GM23338 (cell line): Measurements from ENCODE around the gene LRRC10B. TPM values are rescaled to one million over a fixed set of nuclear protein-coding genes. Genes with fewer than 3 reads are reported as not detected.

Experiments used
- ATAC-seq: fragments of 200-7000 bp; cut with Tn5 transposase; 3 replicates; pipeline ENCODE4 v1.9.1; 2020
- DNase-seq: peaks from one replicate; pipeline ENCODE4 v3.0.0-alpha.2; 2015; ENCODE audit warnings: low spot score
- H2AFZ ChIP-seq: fragments of 200-600 bp; sonication (generic); 2 replicates; pipeline ENCODE4 v1.8.0; 2016; ENCODE audit warnings: antibody characterized with exemption, mild to moderate bottlenecking, moderate library complexity
- H3F3A ChIP-seq: fragments of 200-600 bp; sonication (generic); replicated peaks from 2 replicates; pipeline ENCODE4 v1.8.0; 2017; ENCODE audit warnings: antibody characterized with exemption, mixed run types, low read depth
- H3K27ac ChIP-seq: fragments of 200-600 bp; sonication (generic); 2 replicates; pipeline ENCODE4 v1.6.1; 2016; ENCODE audit warnings: low read depth
- H3K27me3 ChIP-seq: fragments of 200-600 bp; sonication (generic); 2 replicates; pipeline ENCODE4 v1.8.0; 2016; ENCODE audit warnings: mild to moderate bottlenecking, mixed run types, moderate library complexity; ENCODE audit not compliant: insufficient read depth
- H3K36me3 ChIP-seq: fragments of 200-600 bp; sonication (generic); 2 replicates; pipeline ENCODE4 v1.8.0; 2016; ENCODE audit warnings: mild to moderate bottlenecking; ENCODE audit not compliant: insufficient read depth
- H3K4me1 ChIP-seq: fragments of 200-600 bp; sonication (generic); 2 replicates; pipeline ENCODE4 v1.8.0; 2016; ENCODE audit warnings: mild to moderate bottlenecking, moderate library complexity; ENCODE audit not compliant: insufficient read depth
- H3K4me2 ChIP-seq: fragments of 200-600 bp; sonication (generic); 2 replicates; pipeline ENCODE4 v1.7.1; 2017; ENCODE audit warnings: mixed run types
- H3K4me3 ChIP-seq: fragments of 200-600 bp; sonication (generic); 2 replicates; pipeline ENCODE4 v1.6.1; 2016; ENCODE audit warnings: mixed run types
- H3K79me2 ChIP-seq: fragments of 200-600 bp; sonication (generic); replicated peaks from 2 replicates; pipeline ENCODE4 v1.8.0; 2017; ENCODE audit warnings: mild to moderate bottlenecking; ENCODE audit not compliant: insufficient read depth
- H3K9me2 ChIP-seq: fragments of 200-600 bp; sonication (generic); 2 replicates; pipeline ENCODE4 v1.8.0; 2017; ENCODE audit not compliant: insufficient read depth
- H4K20me1 ChIP-seq: fragments of 200-600 bp; sonication (generic); replicated peaks from 2 replicates; pipeline ENCODE4 v1.8.0; 2017; ENCODE audit warnings: mild to moderate bottlenecking; ENCODE audit not compliant: insufficient read depth
- H3K27ac Mint-ChIP-seq: 2 replicates; pipeline ENCODE4 v1.8.0; 2020; ENCODE audit warnings: inconsistent platforms, mild to moderate bottlenecking, moderate library complexity, mixed read lengths
- H3K27me3 Mint-ChIP-seq: 3 replicates; pipeline ENCODE4 v1.8.0; 2022; ENCODE audit warnings: low read depth, mild to moderate bottlenecking, moderate library complexity, mixed read lengths, inconsistent platforms; ENCODE audit not compliant: insufficient read depth, poor library complexity
- H3K36me3 Mint-ChIP-seq: 3 replicates; pipeline ENCODE4 v1.8.0; 2021; ENCODE audit warnings: low read depth, mild to moderate bottlenecking, inconsistent platforms, moderate library complexity, mixed read lengths
- H3K4me1 Mint-ChIP-seq: 3 replicates; pipeline ENCODE4 v1.8.0; 2020; ENCODE audit warnings: mild to moderate bottlenecking, inconsistent platforms, mixed read lengths
- H3K4me3 Mint-ChIP-seq: 3 replicates; pipeline ENCODE4 v1.8.0; 2021; ENCODE audit warnings: moderate library complexity, mild to moderate bottlenecking, inconsistent platforms, mixed read lengths
- H3K9me3 Mint-ChIP-seq: 3 replicates; pipeline ENCODE4 v1.8.0; 2020; ENCODE audit warnings: moderate library complexity, mild to moderate bottlenecking, inconsistent platforms, mixed read lengths
- REST ChIP-seq: IDR thresholded peaks from one replicate; pipeline ENCODE4 v1.6.1; 2018; ENCODE audit warnings: antibody characterized with exemption; ENCODE audit not compliant: unreplicated experiment
- ZNF114 ChIP-seq: fragments of 250-450 bp; sonication (Bioruptor Pico); IDR thresholded peaks from 2 replicates; pipeline ENCODE4 v1.5.0; 2020; ENCODE audit warnings: mild to moderate bottlenecking, moderate library complexity
- ZNF331 ChIP-seq: fragments of 250-450 bp; sonication (Bioruptor Pico); IDR thresholded peaks from 2 replicates; pipeline ENCODE4 v1.5.0; 2020; ENCODE audit warnings: low read depth, mild to moderate bottlenecking, moderate library complexity
- ZNF462 ChIP-seq: fragments of 250-450 bp; sonication (Bioruptor Pico); IDR thresholded peaks from 2 replicates; pipeline ENCODE4 v1.5.0; 2020; ENCODE audit warnings: mild to moderate bottlenecking, moderate library complexity
- polyA plus RNA-seq: library from polyadenylated mRNA; unstranded; fragments of >200 nt; fragmentation: Nextera tagmentation; extraction: Ambion mirVana; gene quantifications from 2 replicates; pipeline ENCODE4 v1.2.1, GENCODE V29; 2016
- total RNA-seq: library from RNA; depleted of rRNA; stranded (reverse); fragments of >200 nt; shearing (Covaris generic); gene quantifications from 2 replicates; pipeline ENCODE4 v1.2.3, GENCODE V29; 2014

LRRC10B gene
- total and polyA plus RNA-seq, 2 experiments from 2014 or later = 0.47 to 1.6 TPM

- TF ChIP-seq ZNF462 (no peak), ZNF114 (CRISPR knock-in tag) (no peak), ZNF331 (CRISPR knock-in tag) (no peak)
Measured at GRCh38 chr11:61545921-61546320, 37.4 kb downstream of the LRRC10B start (continued).

- H3K27me3 ChIP-seq = no peaks in the 10 kb centered on the region
- Mint-ChIP-seq H3K36me3 (no peaks in the 10 kb centered on the region; the same call in 2 of the 3 replicates), H3K4me3 (no peak overlapping the region), H3K9me3 (no peaks in the 10 kb centered on the region), H3K27ac (no peak overlapping the region), H3K27me3 (peaks cover 11% of the 10 kb centered on the region), H3K4me1 (peaks cover 31% of the 10 kb centered on the region)
- H3K27ac ChIP-seq = no peak overlapping the region
- H4K20me1 ChIP-seq = no peaks in the 10 kb centered on the region
- no peak overlapping the region for H2AFZ ChIP-seq
- no peak for DNase-seq
- no peak for ATAC-seq
- H3K4me2 ChIP-seq = no peak overlapping the region
- H3K4me3 ChIP-seq = no peak overlapping the region
- no peaks in the 10 kb centered on the region for H3F3A ChIP-seq
- no peaks in the 10 kb centered on the region for H3K79me2 ChIP-seq
- peaks cover 9% of the 10 kb centered on the region for H3K9me2 ChIP-seq
- peaks cover 8% of the 10 kb centered on the region for H3K4me1 ChIP-seq
- no peaks in the 10 kb centered on the region for H3K36me3 ChIP-seq
- no peak for TF ChIP-seq REST
- TF ChIP-seq ZNF462 = no peak
Measured at GRCh38 chr11:61546663-61547062, 38.1 kb downstream of the LRRC10B start.
